K562 (cell line): ENCODE measurements around the gene SMOC2. TPM values are rescaled to one million over a fixed set of nuclear protein-coding genes. Genes with fewer than 3 reads are reported as not detected.

Experiments
- ATAC-seq: fragments of 200-7000 bp; cut with Tn5 transposase; 3 replicates; pipeline ENCODE4 v1.9.1; 2020; ENCODE audit warnings: moderate library complexity
- BruUV-seq: library from RNA; stranded (reverse); fragments of 400-500 nt; replicated peaks from 2 replicates; lab custom pipeline; 2021; lab: Mats Ljungman, UMichigan
- CTCF ChIA-PET: fragments of 300-600 bp; formaldehyde crosslinking; extraction: SDS; loops from one replicate; lab custom pipeline; 2021; ENCODE audit warnings: low intra/inter-chr PET ratio; lab: Yijun Ruan, JAX
- POLR2A ChIA-PET: fragments of 300-600, 350-650 bp; sonication (Branson Sonifier 250); formaldehyde crosslinking; extraction: SDS; loops from one replicate; lab custom pipeline; 2021; ENCODE audit warnings: antibody characterized with exemption, inconsistent platforms; lab: Yijun Ruan, JAX
- DNase-seq, 4 experiments: peaks; one replicate each; pipeline versions ENCODE4 v3.0.0 to v3.0.0-alpha.2; 2011 to 2018; ENCODE audit warnings: low spot score in 3 of 4, mixed read lengths in 3 of 4; ENCODE audit errors: extremely low read depth in 1 of 4
- FAIRE-seq: peaks from 2 replicates; lab custom pipeline; 2011; peaks lifted over from hg19 to GRCh38; lab: Jason Lieb, UNC
- H2AFZ ChIP-seq: 2 replicates; pipeline ENCODE4 v1.6.0; 2011; ENCODE audit warnings: low read depth, low read length, control low read depth, inconsistent platforms
- H3K27ac ChIP-seq: fragments of 200-600 bp; 3 replicates; pipeline ENCODE4 v1.8.0; 2011; ENCODE audit warnings: low read depth, mild to moderate bottlenecking, control low read depth, inconsistent platforms, low read length, moderate library complexity, mixed read lengths; ENCODE audit errors: extremely low read depth
- H3K27me3 ChIP-seq, 2 experiments: fragments of 300-600 bp in 1 of 2; 2 replicates in 1 of 2; 3 replicates in 1 of 2; pipeline versions ENCODE4 v1.6.0 to v1.8.0; 2011; ENCODE audit warnings: inconsistent platforms in 2 of 2, low read length in 2 of 2, mild to moderate bottlenecking in 1 of 2, mixed read lengths in 1 of 2, moderate library complexity in 1 of 2; ENCODE audit not compliant: control insufficient read depth in 2 of 2, insufficient read depth in 2 of 2
- H3K36me3 ChIP-seq: fragments of 300-600 bp; 3 replicates; pipeline ENCODE4 v1.8.0; 2011; ENCODE audit warnings: mild to moderate bottlenecking, low read length, inconsistent platforms; ENCODE audit not compliant: control insufficient read depth, insufficient read depth
- H3K4me1 ChIP-seq, 2 experiments: fragments of 200-600 bp in 1 of 2; replicated peaks in 1 of 2; 2 replicates in 1 of 2; 3 replicates in 1 of 2; pipeline versions ENCODE4 v1.5.1 to v1.8.0; 2011; ENCODE audit warnings: inconsistent platforms in 2 of 2, low read length in 2 of 2, mild to moderate bottlenecking in 1 of 2, mixed read lengths in 1 of 2, moderate library complexity in 1 of 2; ENCODE audit not compliant: control insufficient read depth in 2 of 2, insufficient read depth in 2 of 2
- H3K4me2 ChIP-seq: 2 replicates; pipeline ENCODE4 v1.6.1; 2011; ENCODE audit warnings: low read length, control low read depth, inconsistent platforms, mixed read lengths; ENCODE audit not compliant: insufficient read depth
- H3K4me3 ChIP-seq: fragments of 200-600 bp; sonication (generic), shearing (Covaris generic); 2 replicates; pipeline ENCODE4 v1.5.1; 2016; ENCODE audit warnings: control low read depth, inconsistent platforms
- H3K79me2 ChIP-seq: fragments of 200-600 bp; 3 replicates; pipeline ENCODE4 v1.8.0; 2011; ENCODE audit warnings: low read length, inconsistent platforms; ENCODE audit not compliant: control insufficient read depth, insufficient read depth
- H3K9ac ChIP-seq, 2 experiments: 2 replicates each; pipeline versions ENCODE4 v1.6.0 to v1.6.1; 2011; ENCODE audit warnings: low read depth in 2 of 2, low read length in 2 of 2, control low read depth in 1 of 2, inconsistent platforms in 1 of 2, mild to moderate bottlenecking in 1 of 2, mixed read lengths in 1 of 2; ENCODE audit not compliant: insufficient read depth in 1 of 2
- H3K9me1 ChIP-seq: one replicate; pipeline ENCODE4 v1.6.0; 2011; ENCODE audit warnings: inconsistent platforms, mild to moderate bottlenecking, low read length, moderate library complexity; ENCODE audit not compliant: control insufficient read depth, insufficient read depth
- H3K9me3 ChIP-seq: replicated peaks from 2 replicates; pipeline ENCODE4 v1.5.1; 2011; ENCODE audit warnings: low read depth, low read length, inconsistent platforms; ENCODE audit not compliant: control insufficient read depth, insufficient read depth
- H4K20me1 ChIP-seq: replicated peaks from 2 replicates; pipeline ENCODE4 v1.6.1; 2011; ENCODE audit warnings: low read length, inconsistent platforms, mixed read lengths; ENCODE audit not compliant: control insufficient read depth, insufficient read depth
- CREM ChIP-seq: IDR thresholded peaks from 2 replicates; pipeline ENCODE4 v1.6.1; 2014; ENCODE audit warnings: antibody characterized with exemption, low read depth
- TAF15 ChIP-seq: fragments of 200-400 bp; formaldehyde crosslinking; IDR thresholded peaks from 2 replicates; pipeline ENCODE4 v1.6.1; 2017; ENCODE audit warnings: mild to moderate bottlenecking, low read depth, low read length, moderate library complexity
- ZNF444 ChIP-seq: fragments of 250-450 bp; sonication (Bioruptor Pico); IDR thresholded peaks from 2 replicates; pipeline ENCODE4 v1.4.0; 2020; ENCODE audit warnings: mild to moderate bottlenecking, moderate library complexity
- WGBS: fragments of 100-300 bp; shearing (Covaris generic); methylation state at CpG from one replicate; pipeline ENCODE4 v1.1.6; 2016; ENCODE audit warnings: low coverage, mixed read lengths; ENCODE audit not compliant: insufficient coverage; ENCODE audit errors: missing lambda C conversion rate; 5-methylcytosine and 5-hydroxymethylcytosine counted together
- in situ Hi-C: fragments of 300-500 bp; cut with MboI; formaldehyde crosslinking; loops from 4 replicates; pipeline ENCODE4 v1.15.0; 2018; ENCODE audit warnings: inconsistent platforms, mixed read lengths
- intact Hi-C: fragments of 100-400 bp; cut with micrococcal nuclease; formaldehyde crosslinking; loops from 2 replicates; pipeline ENCODE4 v1.14.2; 2022
- polyA plus RNA-seq, 8 experiments: library from polyadenylated mRNA; depleted of rRNA in 4 of 8; stranded (reverse) in 5 of 8; unstranded in 3 of 8; fragments of >200 nt; fragmentation: Nextera tagmentation in 2 of 8; fragmentation: Illumina TruSeq in 1 of 8; extraction: Ambion mirVana in 2 of 8; extraction: Trizol in 1 of 8; gene quantifications; 2 replicates each; pipeline versions ENCODE4 v1.2.1 to v1.2.3, GENCODE V29; 2011 to 2014; ENCODE audit warnings: inconsistent platforms in 1 of 8, missing spikeins in 1 of 8
- total RNA-seq, 7 experiments: library from RNA; depleted of rRNA in 6 of 7; stranded (reverse); fragments of >200 nt in 6 of 7; fragmentation: Illumina TruSeq in 2 of 7; extraction: Trizol in 2 of 7; gene quantifications; 2 replicates each; pipeline versions ENCODE4 v1.2.1 to v1.2.3, GENCODE V29; 2011 to 2021; ENCODE audit warnings: low replicate concordance in 1 of 7

The SMOC2 gene
- total and polyA plus RNA-seq, 9 of the 15 experiments (the other 6 are each of a cell fraction or from before 2014, with no cell fraction given) = 0.45 to 2.3 (median 1.1) TPM

DNA sequence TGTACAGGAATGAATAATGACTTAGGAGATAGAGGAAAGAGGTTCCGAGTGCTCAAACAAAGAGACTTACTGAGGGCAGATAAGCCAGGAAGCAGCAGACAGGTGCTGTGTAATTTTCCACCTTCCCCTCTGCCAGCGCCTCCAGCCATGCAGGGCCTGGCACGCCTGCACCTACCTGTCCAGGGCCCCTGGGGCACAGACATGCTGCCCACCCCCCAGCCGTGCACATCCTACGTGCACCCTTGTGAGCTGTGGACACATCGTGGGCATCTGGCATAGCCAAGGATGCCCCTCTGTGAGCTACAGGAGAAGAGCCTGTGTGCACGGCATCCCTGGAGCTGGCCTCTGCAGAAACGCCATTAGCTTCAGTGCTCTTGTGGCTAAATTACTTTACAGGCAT is 7.1 kb upstream of the SMOC2 start:
- no peak for DNase-seq
- Histone ChIP-seq H3K4me3 (no peak overlapping the region), H3K36me3 (no peaks in the 10 kb centered on the region), H3K4me1 (no peaks in the 10 kb centered on the region), H3K9me1 (no peaks in the 10 kb centered on the region), H3K9ac (no peak overlapping the region), H3K9me3 (no peaks in the 10 kb centered on the region), H3K4me2 (no peak overlapping the region), H3K27ac (no peak overlapping the region), H3K27me3 (peaks cover 0 to 15% of the 10 kb centered on the region in 2 experiments; a peak in 2 of 5 replicates), H4K20me1 (no peaks in the 10 kb centered on the region), H3K79me2 (no peaks in the 10 kb centered on the region), H2AFZ (no peak overlapping the region)
- POLR2A ChIA-PET = no interaction called here
- WGBS = 20% methylated on average over 8 of the region's 8 CpGs
- no TSS peak for BruUV-seq
- CTCF ChIA-PET = no interaction called here
- FAIRE-seq = no peak
- TF ChIP-seq ZNF444 (CRISPR knock-in tag) = no peak
- intact Hi-C loops = no loop called here
- no peak for ATAC-seq
- in situ Hi-C loops = no loop called here

DNA sequence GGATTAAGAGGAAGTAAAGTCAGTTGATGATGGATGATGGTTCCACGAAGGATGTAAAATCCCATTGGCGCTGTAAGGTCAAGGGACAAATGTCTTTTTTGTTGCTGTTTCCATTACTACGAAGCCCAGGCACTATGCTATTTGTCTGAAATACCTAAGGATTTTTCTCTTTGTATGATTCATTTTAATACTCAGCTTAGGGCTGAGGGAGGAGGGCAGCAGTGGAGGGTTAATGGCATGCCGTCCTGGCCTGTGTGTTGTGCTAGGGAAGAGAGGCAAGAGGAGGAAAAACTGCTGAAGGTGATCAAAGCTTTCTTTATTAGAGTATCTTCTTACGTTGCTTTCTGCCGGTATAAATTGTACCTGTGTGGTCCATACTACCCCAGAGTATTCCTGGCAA is 6.5 kb upstream of the SMOC2 start:
- intact Hi-C loops (no loop called here), in situ Hi-C loops (no loop called here)
- ChIA-PET POLR2A (no interaction called here), CTCF (no interaction called here)
- ATAC-seq (no peak), FAIRE-seq (peak; percentile 48), DNase-seq (no peak)
- H3K4me3 ChIP-seq = no peak overlapping the region
- H3K4me2 ChIP-seq = no peak overlapping the region
- H3K79me2 ChIP-seq = no peaks in the 10 kb centered on the region
- H4K20me1 ChIP-seq = no peaks in the 10 kb centered on the region
- no peak overlapping the region for H2AFZ ChIP-seq
- no peak overlapping the region for H3K9ac ChIP-seq
- no peak overlapping the region for H3K27ac ChIP-seq
- H3K36me3 ChIP-seq = no peaks in the 10 kb centered on the region
- no peaks in the 10 kb centered on the region for H3K9me1 ChIP-seq
- WGBS = 19% methylated on average over 6 of the region's 6 CpGs
- no peaks in the 10 kb centered on the region for H3K4me1 ChIP-seq
- BruUV-seq = no TSS peak
- no peaks in the 10 kb centered on the region for H3K9me3 ChIP-seq
- peaks cover 0 to 12% of the 10 kb centered on the region in 2 experiments; a peak in 2 of 5 replicates for H3K27me3 ChIP-seq
- TF ChIP-seq TAF15 (no peak), CREM (no peak)
